ENCODE measurements around the gene TTC9. TPM values are rescaled to one million over a fixed set of nuclear protein-coding genes. Genes with fewer than 3 reads are reported as not detected.

The TTC9 gene
- 8.9 TPM for total RNA-seq

DNA sequence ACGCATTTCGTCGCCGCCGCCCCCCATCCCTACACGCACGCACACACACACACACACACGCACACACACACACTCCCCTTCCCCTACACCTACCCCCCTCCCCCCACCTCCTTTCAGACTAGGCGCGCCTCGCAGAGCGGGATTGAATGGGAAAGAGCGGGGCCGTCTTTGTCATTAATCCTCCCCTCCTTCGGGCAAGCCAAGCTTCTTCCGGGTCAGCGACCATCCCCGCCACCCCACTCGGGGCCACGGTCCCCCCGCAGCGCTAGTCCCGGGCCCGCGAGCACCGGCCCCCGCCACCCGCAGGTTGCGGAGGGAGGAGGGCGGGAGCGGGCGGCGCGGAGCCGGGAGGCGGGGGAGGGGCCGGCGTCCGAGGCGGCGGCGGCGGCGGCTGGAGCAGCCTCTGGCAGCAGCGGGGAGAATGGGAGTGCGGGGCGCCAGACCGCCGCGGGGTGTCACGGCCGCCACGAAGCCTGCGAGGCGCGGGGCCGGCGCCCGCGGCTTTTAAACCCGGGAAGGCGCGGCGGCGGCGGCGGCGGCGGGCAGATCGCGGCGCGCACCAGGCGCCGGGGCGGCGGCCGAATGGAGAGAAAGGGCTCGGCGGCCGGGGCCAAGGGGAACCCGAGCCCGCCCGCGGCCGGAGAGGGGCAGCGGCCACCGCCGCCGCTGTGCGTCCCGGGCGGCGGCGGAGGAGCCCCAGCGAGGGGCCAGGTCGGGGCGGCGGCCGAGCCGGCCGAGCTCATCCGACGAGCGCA is at the start of gene TTC9:
Gene TTC9 (plus strand): TSS at position 369 of the 755 bp plus-strand sequence. CDS start 214 bp downstream, at position 583.

DNA sequence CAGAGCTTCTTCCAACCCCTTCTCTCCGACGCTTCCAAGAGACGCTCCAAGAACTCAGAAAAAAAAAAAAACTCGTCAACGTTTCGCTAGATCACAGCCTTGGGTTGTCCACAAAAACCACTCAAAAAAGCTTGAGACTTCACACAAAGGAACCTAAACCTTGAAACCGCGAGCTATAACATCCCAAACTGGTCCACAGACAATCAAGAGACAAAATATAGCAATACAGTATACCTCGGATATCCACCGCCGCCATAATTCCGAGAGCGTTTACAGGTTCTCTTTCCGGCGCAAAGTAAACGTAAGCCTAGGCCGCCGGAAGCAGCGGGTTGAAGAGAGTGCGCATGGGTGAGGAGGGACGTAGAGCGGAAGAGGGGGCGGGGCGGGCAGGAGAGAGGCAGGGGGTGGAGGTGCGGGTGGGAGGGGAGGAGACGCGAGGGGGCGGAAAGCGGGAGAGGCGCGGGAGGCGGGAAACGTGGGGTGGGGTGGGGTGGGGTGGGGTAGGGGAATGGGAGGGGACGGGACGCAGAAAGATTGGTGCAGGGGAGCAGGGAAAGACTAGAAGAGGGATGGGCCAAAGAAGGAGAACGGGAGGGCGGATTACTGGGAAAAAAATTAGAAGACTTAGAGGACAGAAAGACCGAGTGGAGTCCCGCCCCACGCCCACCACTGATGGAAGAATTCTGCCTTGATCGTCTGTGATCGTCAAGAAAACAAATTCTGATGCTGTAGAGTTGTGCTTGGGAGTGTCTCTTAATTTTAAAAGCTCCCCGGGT is 41.1 kb upstream of the TTC9 start, which contains the start of gene MED6:
Gene MED6 (minus strand): TSS at position 274 of the 776 bp plus-strand sequence. CDS start 18 bp downstream, at position 256.

Other genes with a start within 250 kb of the TTC9 start
- 33.1 TPM for gene SYNJ2BP, start 224.8 kb upstream of the TTC9 start, total RNA-seq
- gene ADAM21, start 189.7 kb upstream of the TTC9 start, total RNA-seq = not detected
- 4.0 TPM for gene ADAM20, start 106.9 kb upstream of the TTC9 start, total RNA-seq
- 93.9 TPM for gene MED6, start 41.3 kb upstream of the TTC9 start, total RNA-seq
- gene MAP3K9, start 167.6 kb downstream of the TTC9 start, total RNA-seq = 9.7 TPM

All from camera-type eye (tissue), 1 donor.